HG02870 (cell line): ENCODE results near the gene YY1.
"Not testable (repeated sequence)": the region's sequence is repeated elsewhere in the genome, so short reads cannot be mapped to it uniquely, and the experiment has no call there.

Experiments used
- ATAC-seq: cut with Tn5 transposase; IDR thresholded peaks from one replicate; pipeline ENCODE4 v1.9.1; 2021; ENCODE audit warnings: mild to moderate bottlenecking, moderate library complexity; ENCODE audit not compliant: unreplicated experiment

YY1 gene

GRCh38 chr14:100309028-100309737, 70.2 kb downstream of the YY1 start:
- ATAC-seq = no peak

GRCh38 chr14:100312110-100312876, 73.3 kb downstream of the YY1 start:
- ATAC-seq = not testable (repeated sequence)

GRCh38 chr14:100312877-100313400, 74.0 kb downstream of the YY1 start:
- ATAC-seq = no peak

GRCh38 chr14:100313464-100314230, 74.7 kb downstream of the YY1 start:
- ATAC-seq = no peak

- ATAC-seq = no peak
Measured at GRCh38 chr14:100314724-100315123, 75.8 kb downstream of the YY1 start.

GRCh38 chr14:100317389-100317788, 78.4 kb downstream of the YY1 start:
- no peak for ATAC-seq

- ATAC-seq = no peak
Measured at GRCh38 chr14:100317912-100318808, 79.2 kb downstream of the YY1 start.

- ATAC-seq = no peak
Measured at GRCh38 chr14:100320157-100320856, 81.4 kb downstream of the YY1 start.

GRCh38 chr14:100321473-100322137, 82.7 kb downstream of the YY1 start:
- ATAC-seq = no peak

GRCh38 chr14:100322138-100322957, 83.4 kb downstream of the YY1 start:
- ATAC-seq = no peak

GRCh38 chr14:100323121-100323941, 84.4 kb downstream of the YY1 start, which contains the start of gene SLC25A47:
Gene SLC25A47, plus strand, starts transcription at chr14:100323339. Its CDS starts 76 bp downstream, at chr14:100323415.
- ATAC-seq = no peak

GRCh38 chr14:100323942-100324307, 85.0 kb downstream of the YY1 start:
- ATAC-seq = no peak

GRCh38 chr14:100325231-100325632, 86.3 kb downstream of the YY1 start:
- no peak for ATAC-seq

GRCh38 chr14:100325958-100326357, 87.0 kb downstream of the YY1 start:
- no peak for ATAC-seq

- ATAC-seq = no peak
Measured at GRCh38 chr14:100327128-100327527, 88.2 kb downstream of the YY1 start.

- ATAC-seq = no peak
Measured at GRCh38 chr14:100328495-100329163, 89.7 kb downstream of the YY1 start.
